Esophagus squamous epithelium (tissue), 5 donors: ENCODE data around the gene CNTN4. TPM values are rescaled to one million over a fixed set of nuclear protein-coding genes. Genes with fewer than 3 reads are reported as not detected.
"Not testable (repeated sequence)": the region's sequence is repeated elsewhere in the genome, so short reads cannot be mapped to it uniquely, and the experiment has no call there.

ENCODE experiments used
- DNase-seq: peaks from one replicate; lab custom pipeline; 2025; lab: John Stamatoyannopoulos, UW
- H3K27ac ChIP-seq, 4 donors: fragments of 200-600 bp; sonication (generic); one replicate each; pipeline ENCODE4 v1.5.1; 2016 to 2019; ENCODE audit warnings: mild to moderate bottlenecking in 1 of 4
- H3K27me3 ChIP-seq, 4 donors: fragments of 200-600 bp; sonication (generic); 1 replicate in 3 of 4; 2 replicates in 1 of 4; pipeline versions ENCODE4 v1.5.1 to v1.6.0; 2017 to 2021; ENCODE audit warnings: antibody characterized with exemption in 1 of 4
- H3K36me3 ChIP-seq, 3 donors: fragments of 200-600 bp; sonication (generic); one replicate each; pipeline ENCODE4 v1.5.1; 2016 to 2019
- H3K4me1 ChIP-seq, 3 donors: fragments of 200-600 bp; sonication (generic); one replicate each; pipeline ENCODE4 v1.5.1; 2017 to 2019
- H3K4me3 ChIP-seq, 4 donors: fragments of 200-600 bp; sonication (generic); 1 replicate in 3 of 4; 2 replicates in 1 of 4; pipeline ENCODE4 v1.5.1; 2016 to 2019; ENCODE audit warnings: mild to moderate bottlenecking in 2 of 4, moderate library complexity in 1 of 4
- H3K9me3 ChIP-seq, 3 donors: fragments of 200-600 bp; sonication (generic); one replicate each; pipeline ENCODE4 v1.5.1; 2016 to 2019
- CTCF ChIP-seq, 6 experiments: fragments of 450-650 bp in 4 of 6; fragments of 200-600 bp in 2 of 6; sonication (generic) in 2 of 6; IDR thresholded peaks; one replicate each; pipeline ENCODE4 v1.5.1; 2016 to 2019; ENCODE audit warnings: antibody characterized with exemption in 6 of 6, mild to moderate bottlenecking in 4 of 6, moderate library complexity in 4 of 6
- POLR2A ChIP-seq, 4 donors: fragments of 450-650 bp; IDR thresholded peaks; one replicate each; pipeline ENCODE4 v1.6.1; 2017; ENCODE audit warnings: antibody characterized with exemption in 4 of 4, mild to moderate bottlenecking in 4 of 4, moderate library complexity in 3 of 4
- WGBS, 2 donors: methylation state at CpG; one replicate each; pipeline ENCODE4 v1.1.5; 2018; 5-methylcytosine and 5-hydroxymethylcytosine counted together
- intact Hi-C: fragments of 100-400 bp; cut with DNase I; formaldehyde crosslinking; loops from one replicate; pipeline ENCODE4 v1.15.0; 2022
- total RNA-seq, 4 donors: library from RNA; depleted of rRNA; stranded (reverse); fragments of >200 nt; gene quantifications; one replicate each; pipeline ENCODE4 v1.1.0, GENCODE V29; 2016
- donor health status: DM: yes; HTN: yes; CAD: no.

The CNTN4 gene
- total RNA-seq, 4 donors from 2014 or later = 0.31 to 8.5 (median 3.5) TPM

GRCh38 chr3:2517500-2518172 lies 419.0 kb downstream of the CNTN4 start:
- 68 to 70% methylated on average over 5 of the region's 5 CpGs for WGBS, 2 donors
- Histone ChIP-seq H3K36me3 (no peaks in the 10 kb centered on the region), H3K4me3 (no peak overlapping the region), H3K9me3 (no peaks in the 10 kb centered on the region), H3K27ac (no peak overlapping the region), H3K4me1 (no peaks in the 10 kb centered on the region), H3K27me3 (no peaks in the 10 kb centered on the region)
- no peak for TF ChIP-seq POLR2A (IDR thresholded peaks at IDR 0.05)
- TF ChIP-seq CTCF (IDR thresholded peaks at IDR 0.05) = no peak
- DNase-seq = no peak
- intact Hi-C loops = no loop called here

- H3K27ac ChIP-seq = no peak overlapping the region
- H3K27me3 ChIP-seq = no peaks in the 10 kb centered on the region
- WGBS, 2 donors = 42% methylated on average over 2 of the region's 2 CpGs
- no peak overlapping the region for H3K4me3 ChIP-seq
- no peak for DNase-seq
- no peaks in the 10 kb centered on the region for H3K9me3 ChIP-seq
- intact Hi-C loops = no loop called here
- TF ChIP-seq CTCF (IDR thresholded peaks at IDR 0.05) (no peak), POLR2A (IDR thresholded peaks at IDR 0.05) (no peak)
- no peaks in the 10 kb centered on the region for H3K4me1 ChIP-seq
- H3K36me3 ChIP-seq = no peaks in the 10 kb centered on the region
Observed at GRCh38 chr3:2523281-2523836, 424.7 kb downstream of the CNTN4 start.

GRCh38 chr3:2525968-2526367 lies 427.3 kb downstream of the CNTN4 start:
- intact Hi-C loops = no loop called here

GRCh38 chr3:2526926-2527325 lies 428.3 kb downstream of the CNTN4 start:
- no peak overlapping the region for H3K27ac ChIP-seq
- H3K9me3 ChIP-seq = no peaks in the 10 kb centered on the region
- H3K36me3 ChIP-seq = no peaks in the 10 kb centered on the region
- no peak for TF ChIP-seq CTCF (IDR thresholded peaks at IDR 0.05)
- no peak for TF ChIP-seq POLR2A (IDR thresholded peaks at IDR 0.05)
- intact Hi-C loops = no loop called here
- no peak overlapping the region for H3K4me3 ChIP-seq
- no peaks in the 10 kb centered on the region for H3K27me3 ChIP-seq
- H3K4me1 ChIP-seq = no peaks in the 10 kb centered on the region
- DNase-seq = no peak
- WGBS, 2 donors = 16 to 18% methylated on average over 1 of the region's 1 CpG

More at GRCh38 chr3:2525968-2526367, 427.3 kb downstream of the CNTN4 start:
- Histone ChIP-seq H3K4me1 (no peaks in the 10 kb centered on the region), H3K27me3 (no peaks in the 10 kb centered on the region), H3K4me3 (no peak overlapping the region), H3K27ac (no peak overlapping the region), H3K9me3 (no peaks in the 10 kb centered on the region), H3K36me3 (no peaks in the 10 kb centered on the region)
- TF ChIP-seq CTCF (IDR thresholded peaks at IDR 0.05) = no peak
- no peak for TF ChIP-seq POLR2A (IDR thresholded peaks at IDR 0.05)
- WGBS, 2 donors = 65 to 70% methylated on average over 2 of the region's 2 CpGs
- no peak for DNase-seq

- WGBS, 2 donors = 55 to 77% methylated on average over 7 to 8 of the region's 8 CpGs
- H3K27me3 ChIP-seq, intact Hi-C loops: not testable (repeated sequence)
Observed at GRCh38 chr3:2527328-2527727, 428.7 kb downstream of the CNTN4 start.

GRCh38 chr3:2534767-2535166 lies 436.1 kb downstream of the CNTN4 start:
- not testable (repeated sequence) for H3K4me1 ChIP-seq

More at GRCh38 chr3:2527328-2527727, 428.7 kb downstream of the CNTN4 start:
- not testable (repeated sequence) for H3K4me3 ChIP-seq, H3K9me3 ChIP-seq, H3K36me3 ChIP-seq, DNase-seq, H3K4me1 ChIP-seq, H3K27ac ChIP-seq

More at GRCh38 chr3:2534767-2535166, 436.1 kb downstream of the CNTN4 start:
- 76 to 82% methylated on average over 4 to 5 of the region's 6 CpGs for WGBS, 2 donors
- DNase-seq, H3K36me3 ChIP-seq, H3K9me3 ChIP-seq, intact Hi-C loops, H3K4me3 ChIP-seq, H3K27me3 ChIP-seq, H3K27ac ChIP-seq: not testable (repeated sequence)
